H1 (cell line): ENCODE results near the gene CMC1. TPM values are rescaled to one million over a fixed set of nuclear protein-coding genes. Genes with fewer than 3 reads are reported as not detected.

Experiments used
- CHD7 ChIP-seq: fragments of 300-600 bp; sonication (generic); IDR thresholded peaks from 2 replicates; pipeline ENCODE4 v1.7.1; 2012; ENCODE audit warnings: low read length, moderate library complexity, mild to moderate bottlenecking, inconsistent platforms; ENCODE audit not compliant: insufficient replicate concordance
- USF2 ChIP-seq: IDR thresholded peaks from 2 replicates; pipeline ENCODE4 v1.6.1; 2011; ENCODE audit warnings: low read length, improper control_type of control experiment
- polyA plus RNA-seq, 7 experiments: library from polyadenylated mRNA; depleted of rRNA in 3 of 7; stranded (reverse) in 5 of 7; unstranded in 2 of 7; fragments of >200 nt in 5 of 7; fragments of 200-250 nt in 2 of 7; gene quantifications; 1 replicate in 5 of 7; 2 replicates in 1 of 7; 4 replicates in 1 of 7; pipeline versions ENCODE4 v1.2.1 to v1.2.3, GENCODE V29; 2011 to 2013; ENCODE audit warnings: missing spikeins in 2 of 7, mixed read lengths in 2 of 7
- total RNA-seq: library from RNA; stranded (reverse); fragmentation: NEBNext Ultra II Directional; extraction: Animal tissue kit (Norgen Biotek cat#: 25700); gene quantifications from 2 replicates; pipeline ENCODE4 v1.2.1, GENCODE V29; 2021

Gene CMC1
- total and polyA plus RNA-seq, 2 of the 8 experiments (the other 6 are each of a cell fraction or from before 2014, with no cell fraction given): 11.4 to 19.4 TPM

- no peak for TF ChIP-seq CHD7
- no peak for TF ChIP-seq USF2
Observed at GRCh38 chr3:28295898-28296490, 54.6 kb downstream of the CMC1 start (continued).
